WTC11 (cell line): ENCODE data around the gene GFRA1. TPM values are rescaled to one million over a fixed set of nuclear protein-coding genes. Genes with fewer than 3 reads are reported as not detected.

Experiments used
- ATAC-seq: fragments of 200-7000 bp; cut with Tn5 transposase; 2 replicates; pipeline ENCODE4 v1.10.0; 2021; ENCODE audit warnings: mild to moderate bottlenecking, moderate library complexity
- CTCF ChIA-PET: fragments of 300-600 bp; sonication (Branson Sonifier 250); formaldehyde crosslinking; loops from one replicate; lab custom pipeline; 2021; ENCODE audit warnings: antibody characterized with exemption; lab: Charles Lee
- POLR2A ChIA-PET: fragments of 350-600 bp; sonication (Branson Sonifier 250); formaldehyde crosslinking; loops from one replicate; lab custom pipeline; 2021; ENCODE audit warnings: antibody characterized with exemption; lab: Charles Lee
- DNase-seq: peaks from one replicate; pipeline ENCODE4 v3.0.0; 2021; ENCODE audit warnings: low spot score
- H3K27ac Mint-ChIP-seq: 2 replicates; pipeline ENCODE4 v1.8.0; 2021; ENCODE audit warnings: mixed read lengths
- H3K27me3 Mint-ChIP-seq: 2 replicates; pipeline ENCODE4 v1.8.0; 2021; ENCODE audit warnings: low read depth, mild to moderate bottlenecking, moderate library complexity, mixed read lengths
- H3K36me3 Mint-ChIP-seq: 2 replicates; pipeline ENCODE4 v1.8.0; 2021; ENCODE audit warnings: mixed read lengths
- H3K4me1 Mint-ChIP-seq: 2 replicates; pipeline ENCODE4 v1.8.0; 2022; ENCODE audit warnings: mixed read lengths
- H3K4me3 Mint-ChIP-seq: 2 replicates; pipeline ENCODE4 v1.8.0; 2021; ENCODE audit warnings: mild to moderate bottlenecking, moderate library complexity, mixed read lengths
- H3K9me3 Mint-ChIP-seq: 2 replicates; pipeline ENCODE4 v1.8.0; 2021; ENCODE audit warnings: mixed read lengths
- CBFB ChIP-seq: sonication (generic); formaldehyde crosslinking; IDR thresholded peaks from 2 replicates; pipeline ENCODE4 v1.8.1; 2022; ENCODE audit warnings: mild to moderate bottlenecking, low read depth, missing genetic modification reagents
- ELF4 ChIP-seq: sonication (generic); formaldehyde crosslinking; IDR thresholded peaks from 2 replicates; pipeline ENCODE4 v1.8.1; 2022; ENCODE audit warnings: low read depth, mild to moderate bottlenecking, moderate library complexity, missing genetic modification reagents
- ESRRA ChIP-seq: sonication (generic); formaldehyde crosslinking; IDR thresholded peaks from 2 replicates; pipeline ENCODE4 v1.8.1; 2022; ENCODE audit warnings: mild to moderate bottlenecking, missing genetic modification reagents, borderline replicate concordance
- FOXK1 ChIP-seq: sonication (generic); formaldehyde crosslinking; IDR thresholded peaks from 2 replicates; pipeline ENCODE4 v1.8.0; 2022; ENCODE audit warnings: mild to moderate bottlenecking, moderate library complexity, missing genetic modification reagents
- FOXP1 ChIP-seq: sonication (generic); formaldehyde crosslinking; IDR thresholded peaks from 2 replicates; pipeline ENCODE4 v1.8.0; 2022; ENCODE audit warnings: missing genetic modification reagents, mild to moderate bottlenecking, moderate library complexity, borderline replicate concordance
- GABPB1 ChIP-seq: sonication (generic); formaldehyde crosslinking; IDR thresholded peaks from 2 replicates; pipeline ENCODE4 v1.8.1; 2023; ENCODE audit warnings: mild to moderate bottlenecking, missing genetic modification reagents
- IRF2 ChIP-seq: sonication (generic); formaldehyde crosslinking; IDR thresholded peaks from 2 replicates; pipeline ENCODE4 v1.8.0; 2022; ENCODE audit warnings: low read depth, missing genetic modification reagents, borderline replicate concordance
- JAZF1 ChIP-seq: fragments of 250-450 bp; sonication (Bioruptor Pico); IDR thresholded peaks from 2 replicates; pipeline ENCODE4 v1.9.0; 2021; ENCODE audit warnings: moderate library complexity, mild to moderate bottlenecking, inconsistent platforms
- MXD4 ChIP-seq: fragments of 250-450 bp; sonication (Bioruptor Pico); IDR thresholded peaks from 2 replicates; pipeline ENCODE4 v1.8.0; 2021; ENCODE audit warnings: mild to moderate bottlenecking, moderate library complexity, borderline replicate concordance
- RELA ChIP-seq: sonication (generic); formaldehyde crosslinking; IDR thresholded peaks from 2 replicates; pipeline ENCODE4 v1.8.1; 2022; ENCODE audit warnings: missing genetic modification reagents, mild to moderate bottlenecking, borderline replicate concordance
- SMAD3 ChIP-seq: sonication (generic); formaldehyde crosslinking; IDR thresholded peaks from 2 replicates; pipeline ENCODE4 v1.8.0; 2022; ENCODE audit warnings: missing genetic modification reagents, mild to moderate bottlenecking, borderline replicate concordance
- SMAD4 ChIP-seq: sonication (generic); formaldehyde crosslinking; IDR thresholded peaks from 2 replicates; pipeline ENCODE4 v1.8.0; 2022; ENCODE audit warnings: mild to moderate bottlenecking, missing genetic modification reagents
- SOX15 ChIP-seq: fragments of 250-450 bp; sonication (Bioruptor Pico); IDR thresholded peaks from 2 replicates; pipeline ENCODE4 v1.9.0; 2021; ENCODE audit warnings: mild to moderate bottlenecking
- SP1 ChIP-seq: sonication (generic); formaldehyde crosslinking; conservative IDR thresholded peaks from 2 replicates; pipeline ENCODE4 v1.8.1; 2022; ENCODE audit warnings: missing genetic modification reagents
- TEAD1 ChIP-seq: sonication (generic); formaldehyde crosslinking; IDR thresholded peaks from 2 replicates; pipeline ENCODE4 v1.8.0; 2022; ENCODE audit warnings: mild to moderate bottlenecking, missing genetic modification reagents
- ZBTB21 ChIP-seq: sonication (generic); formaldehyde crosslinking; IDR thresholded peaks from 2 replicates; pipeline ENCODE4 v1.8.1; 2023; ENCODE audit warnings: mild to moderate bottlenecking, missing genetic modification reagents, borderline replicate concordance
- ZNF121 ChIP-seq: sonication (generic); formaldehyde crosslinking; IDR thresholded peaks from 2 replicates; pipeline ENCODE4 v1.8.0; 2023; ENCODE audit warnings: missing genetic modification reagents
- ZNF138 ChIP-seq: sonication (generic); formaldehyde crosslinking; conservative IDR thresholded peaks from 2 replicates; pipeline ENCODE4 v1.8.1; 2022; ENCODE audit warnings: mild to moderate bottlenecking, moderate library complexity, missing genetic modification reagents
- ZNF232 ChIP-seq: sonication (generic); formaldehyde crosslinking; IDR thresholded peaks from 2 replicates; pipeline ENCODE4 v1.8.0; 2022; ENCODE audit warnings: mild to moderate bottlenecking, missing genetic modification reagents
- ZNF317 ChIP-seq: sonication (generic); formaldehyde crosslinking; IDR thresholded peaks from 2 replicates; pipeline ENCODE4 v1.8.1; 2023; ENCODE audit warnings: low read depth, mild to moderate bottlenecking, moderate library complexity, missing genetic modification reagents, borderline replicate concordance
- ZNF423 ChIP-seq: fragments of 250-450 bp; sonication (Bioruptor Pico); IDR thresholded peaks from 2 replicates; pipeline ENCODE4 v2.1.2; 2022; ENCODE audit warnings: mild to moderate bottlenecking, moderate library complexity
- total RNA-seq: library from RNA; stranded (reverse); gene quantifications from 3 replicates; pipeline ENCODE4 v1.2.3, GENCODE V29; 2021
- TF ChIP-seq, protein P1 (sequence below): sonication (generic); formaldehyde crosslinking; IDR thresholded peaks from 2 replicates; pipeline ENCODE4 v1.8.0; 2023; ENCODE audit warnings: missing genetic modification reagents, mild to moderate bottlenecking, borderline replicate concordance
- TF ChIP-seq, protein P2 (sequence below): sonication (generic); formaldehyde crosslinking; IDR thresholded peaks from 2 replicates; pipeline ENCODE4 v1.8.0; 2022; ENCODE audit warnings: mild to moderate bottlenecking, missing genetic modification reagents
- TF ChIP-seq, protein P3 (sequence below): sonication (generic); formaldehyde crosslinking; IDR thresholded peaks from 2 replicates; pipeline ENCODE4 v1.8.1; 2022; ENCODE audit warnings: mild to moderate bottlenecking, moderate library complexity, missing genetic modification reagents
- TF ChIP-seq, protein P4 (sequence below): sonication (generic); formaldehyde crosslinking; IDR thresholded peaks from 2 replicates; pipeline ENCODE4 v1.8.0; 2023; ENCODE audit warnings: missing genetic modification reagents

GFRA1 gene
- total RNA-seq, 1 experiment from 2014 or later = 4.4 TPM

DNA sequence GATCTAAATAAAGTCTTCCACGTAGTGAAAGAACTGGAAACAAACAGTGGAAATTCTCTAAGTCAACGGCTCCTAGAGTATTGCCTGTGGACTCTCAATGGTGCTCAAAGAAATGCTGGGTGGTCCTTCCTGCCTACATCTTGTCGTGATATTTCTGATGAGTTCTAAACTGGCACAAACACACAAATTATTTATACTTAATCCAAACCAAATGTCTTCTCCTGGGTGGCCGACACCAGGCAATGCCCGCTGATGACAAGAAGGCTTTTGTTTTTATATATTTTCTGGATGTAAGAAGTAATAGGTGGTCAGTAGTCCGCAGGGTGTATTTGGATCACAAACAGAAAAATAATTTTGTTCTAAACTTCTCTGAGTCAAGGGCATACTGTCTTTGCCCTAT lies 178.7 kb downstream of the GFRA1 start (continued):
- TF ChIP-seq, protein P1, sequence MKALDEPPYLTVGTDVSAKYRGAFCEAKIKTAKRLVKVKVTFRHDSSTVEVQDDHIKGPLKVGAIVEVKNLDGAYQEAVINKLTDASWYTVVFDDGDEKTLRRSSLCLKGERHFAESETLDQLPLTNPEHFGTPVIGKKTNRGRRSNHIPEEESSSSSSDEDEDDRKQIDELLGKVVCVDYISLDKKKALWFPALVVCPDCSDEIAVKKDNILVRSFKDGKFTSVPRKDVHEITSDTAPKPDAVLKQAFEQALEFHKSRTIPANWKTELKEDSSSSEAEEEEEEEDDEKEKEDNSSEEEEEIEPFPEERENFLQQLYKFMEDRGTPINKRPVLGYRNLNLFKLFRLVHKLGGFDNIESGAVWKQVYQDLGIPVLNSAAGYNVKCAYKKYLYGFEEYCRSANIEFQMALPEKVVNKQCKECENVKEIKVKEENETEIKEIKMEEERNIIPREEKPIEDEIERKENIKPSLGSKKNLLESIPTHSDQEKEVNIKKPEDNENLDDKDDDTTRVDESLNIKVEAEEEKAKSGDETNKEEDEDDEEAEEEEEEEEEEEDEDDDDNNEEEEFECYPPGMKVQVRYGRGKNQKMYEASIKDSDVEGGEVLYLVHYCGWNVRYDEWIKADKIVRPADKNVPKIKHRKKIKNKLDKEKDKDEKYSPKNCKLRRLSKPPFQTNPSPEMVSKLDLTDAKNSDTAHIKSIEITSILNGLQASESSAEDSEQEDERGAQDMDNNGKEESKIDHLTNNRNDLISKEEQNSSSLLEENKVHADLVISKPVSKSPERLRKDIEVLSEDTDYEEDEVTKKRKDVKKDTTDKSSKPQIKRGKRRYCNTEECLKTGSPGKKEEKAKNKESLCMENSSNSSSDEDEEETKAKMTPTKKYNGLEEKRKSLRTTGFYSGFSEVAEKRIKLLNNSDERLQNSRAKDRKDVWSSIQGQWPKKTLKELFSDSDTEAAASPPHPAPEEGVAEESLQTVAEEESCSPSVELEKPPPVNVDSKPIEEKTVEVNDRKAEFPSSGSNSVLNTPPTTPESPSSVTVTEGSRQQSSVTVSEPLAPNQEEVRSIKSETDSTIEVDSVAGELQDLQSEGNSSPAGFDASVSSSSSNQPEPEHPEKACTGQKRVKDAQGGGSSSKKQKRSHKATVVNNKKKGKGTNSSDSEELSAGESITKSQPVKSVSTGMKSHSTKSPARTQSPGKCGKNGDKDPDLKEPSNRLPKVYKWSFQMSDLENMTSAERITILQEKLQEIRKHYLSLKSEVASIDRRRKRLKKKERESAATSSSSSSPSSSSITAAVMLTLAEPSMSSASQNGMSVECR (CRISPR knock-in tag) = no peak
- TF ChIP-seq SMAD3 (no peak), ZNF138 (CRISPR knock-in tag) (no peak), TEAD1 (CRISPR knock-in tag) (no peak), FOXK1 (CRISPR knock-in tag) (no peak)
- TF ChIP-seq, protein P2, sequence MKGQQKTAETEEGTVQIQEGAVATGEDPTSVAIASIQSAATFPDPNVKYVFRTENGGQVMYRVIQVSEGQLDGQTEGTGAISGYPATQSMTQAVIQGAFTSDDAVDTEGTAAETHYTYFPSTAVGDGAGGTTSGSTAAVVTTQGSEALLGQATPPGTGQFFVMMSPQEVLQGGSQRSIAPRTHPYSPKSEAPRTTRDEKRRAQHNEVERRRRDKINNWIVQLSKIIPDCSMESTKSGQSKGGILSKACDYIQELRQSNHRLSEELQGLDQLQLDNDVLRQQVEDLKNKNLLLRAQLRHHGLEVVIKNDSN (CRISPR knock-in tag) = no peak

DNA sequence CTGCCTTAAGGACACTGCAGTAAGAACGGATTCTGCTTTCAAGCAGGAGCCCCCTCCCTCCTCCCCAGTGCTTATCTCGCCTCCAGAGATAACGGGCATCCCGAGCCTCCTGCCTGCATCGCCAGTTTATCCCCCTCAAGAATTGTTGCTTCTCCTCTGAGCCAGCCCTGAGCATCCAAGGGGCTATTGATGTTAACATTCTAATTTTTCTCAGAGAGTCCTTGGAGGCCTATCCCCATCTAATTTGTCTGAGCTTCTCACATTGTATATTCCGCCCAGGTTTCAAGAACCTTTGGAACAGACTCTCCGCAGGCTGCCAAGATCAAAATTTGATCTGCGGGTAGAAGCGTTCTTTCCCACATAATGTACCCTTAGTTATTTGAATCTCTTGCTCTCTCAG lies 180.0 kb downstream of the GFRA1 start:
- TF ChIP-seq ELF4 (CRISPR knock-in tag) = no peak
- DNase-seq (no peak), ATAC-seq (no peak)
- H3K4me3 Mint-ChIP-seq = no peak overlapping the region
- H3K36me3 Mint-ChIP-seq = no peaks in the 10 kb centered on the region
- no peaks in the 10 kb centered on the region for H3K9me3 Mint-ChIP-seq
- H3K27me3 Mint-ChIP-seq = no peaks in the 10 kb centered on the region
- peaks cover 15% of the 10 kb centered on the region for H3K4me1 Mint-ChIP-seq
- ChIA-PET POLR2A (no interaction called here), CTCF (no interaction called here)
- no peak overlapping the region for H3K27ac Mint-ChIP-seq

DNA sequence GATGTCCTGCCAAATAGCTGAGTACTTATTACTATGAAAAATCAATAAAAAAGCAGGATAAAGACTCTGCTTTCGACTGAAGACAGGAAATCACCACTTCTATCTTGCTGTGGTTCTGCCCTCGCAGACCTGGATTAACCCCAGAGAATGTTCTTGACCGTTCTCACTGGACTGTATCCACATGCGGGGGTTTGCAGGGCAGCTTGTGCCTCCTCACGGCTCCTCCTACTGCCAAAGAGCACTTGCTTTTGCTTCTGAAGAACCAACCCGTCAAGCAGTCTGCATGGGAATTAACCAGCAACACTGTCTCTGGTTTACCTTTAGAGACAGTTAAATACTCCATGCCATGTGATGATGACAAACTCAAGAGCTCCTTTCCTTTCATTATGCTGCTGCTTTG lies 184.0 kb downstream of the GFRA1 start:
- TF ChIP-seq, protein P3, sequence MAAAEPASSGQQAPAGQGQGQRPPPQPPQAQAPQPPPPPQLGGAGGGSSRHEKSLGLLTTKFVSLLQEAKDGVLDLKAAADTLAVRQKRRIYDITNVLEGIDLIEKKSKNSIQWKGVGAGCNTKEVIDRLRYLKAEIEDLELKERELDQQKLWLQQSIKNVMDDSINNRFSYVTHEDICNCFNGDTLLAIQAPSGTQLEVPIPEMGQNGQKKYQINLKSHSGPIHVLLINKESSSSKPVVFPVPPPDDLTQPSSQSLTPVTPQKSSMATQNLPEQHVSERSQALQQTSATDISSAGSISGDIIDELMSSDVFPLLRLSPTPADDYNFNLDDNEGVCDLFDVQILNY (CRISPR knock-in tag) = no peak
- TF ChIP-seq FOXP1 (no peak), MXD4 (CRISPR knock-in tag) (no peak), SP1 (CRISPR knock-in tag) (no peak), ZBTB21 (no peak), SOX15 (no peak), ESRRA (CRISPR knock-in tag) (no peak), SMAD4 (CRISPR knock-in tag) (no peak), IRF2 (CRISPR knock-in tag) (no peak), GABPB1 (CRISPR knock-in tag) (no peak), ELF4 (CRISPR knock-in tag) (no peak)
- TF ChIP-seq, all 79 proteins: peak for 0
- no peaks in the 10 kb centered on the region for H3K9me3 Mint-ChIP-seq
- H3K27ac Mint-ChIP-seq = no peak overlapping the region
- no peak overlapping the region for H3K4me3 Mint-ChIP-seq
- ATAC-seq (no peak), DNase-seq (no peak)
- H3K36me3 Mint-ChIP-seq = no peaks in the 10 kb centered on the region
- CTCF ChIA-PET = no interaction called here
- no peaks in the 10 kb centered on the region for H3K27me3 Mint-ChIP-seq
- H3K4me1 Mint-ChIP-seq = no peaks in the 10 kb centered on the region
- POLR2A ChIA-PET = no interaction called here

DNA sequence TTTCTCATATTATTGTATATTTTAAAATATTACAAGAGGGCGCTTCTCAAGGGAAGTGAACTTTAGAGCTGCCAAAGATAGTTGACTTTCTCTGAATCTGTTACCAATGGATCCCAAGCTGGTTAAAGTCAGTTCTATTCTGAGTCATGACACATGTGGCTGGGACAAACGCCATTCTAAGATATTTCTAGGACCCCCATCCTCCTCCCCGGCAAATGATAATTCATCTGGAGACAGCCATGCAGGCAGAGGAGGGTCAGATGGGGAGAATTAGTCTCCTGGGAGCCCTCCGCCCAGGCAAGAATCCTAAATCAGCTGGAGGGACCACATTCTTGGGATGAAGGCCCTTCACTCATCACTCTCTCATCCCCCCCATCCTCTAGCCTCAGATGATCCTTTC lies 187.7 kb downstream of the GFRA1 start:
- Mint-ChIP-seq H3K27me3 (no peaks in the 10 kb centered on the region), H3K4me1 (peaks cover 9% of the 10 kb centered on the region), H3K9me3 (no peaks in the 10 kb centered on the region), H3K27ac (no peak overlapping the region), H3K36me3 (no peaks in the 10 kb centered on the region), H3K4me3 (no peak overlapping the region)
- ChIA-PET POLR2A (no interaction called here), CTCF (interaction anchor here (1.2 kb wide), 1 partner anchor 137 kb away, joined by 4 read pairs; no protein-coding TSS in a partner anchor)
- ATAC-seq (no peak), DNase-seq (no peak)
- no peak for TF ChIP-seq SMAD4 (CRISPR knock-in tag)
- no peak for TF ChIP-seq ZNF232
- no peak for TF ChIP-seq ZNF121 (CRISPR knock-in tag)
- TF ChIP-seq, protein P4, sequence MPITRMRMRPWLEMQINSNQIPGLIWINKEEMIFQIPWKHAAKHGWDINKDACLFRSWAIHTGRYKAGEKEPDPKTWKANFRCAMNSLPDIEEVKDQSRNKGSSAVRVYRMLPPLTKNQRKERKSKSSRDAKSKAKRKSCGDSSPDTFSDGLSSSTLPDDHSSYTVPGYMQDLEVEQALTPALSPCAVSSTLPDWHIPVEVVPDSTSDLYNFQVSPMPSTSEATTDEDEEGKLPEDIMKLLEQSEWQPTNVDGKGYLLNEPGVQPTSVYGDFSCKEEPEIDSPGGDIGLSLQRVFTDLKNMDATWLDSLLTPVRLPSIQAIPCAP = no peak
- no peak for TF ChIP-seq CBFB (CRISPR knock-in tag)
- no peak for TF ChIP-seq RELA (CRISPR knock-in tag)
- TF ChIP-seq ZNF423 (CRISPR knock-in tag) = no peak
- no peak for TF ChIP-seq TEAD1 (CRISPR knock-in tag)
- TF ChIP-seq JAZF1 (CRISPR knock-in tag) = no peak
- TF ChIP-seq ZNF317 (CRISPR knock-in tag) = no peak
- no peak for TF ChIP-seq MXD4 (CRISPR knock-in tag)
